Mucosa of stomach (tissue), 1 donor: ENCODE data around the gene USP20.

Experiments
- H3K27me3 ChIP-seq: one replicate; pipeline ENCODE4 v1.7.0; 2013; ENCODE audit warnings: mild to moderate bottlenecking, low read length; ENCODE audit not compliant: control insufficient read depth, insufficient read depth
- H3K36me3 ChIP-seq: one replicate; pipeline ENCODE4 v1.7.0; 2013; ENCODE audit warnings: low read length; ENCODE audit not compliant: control insufficient read depth, insufficient read depth
- H3K4me1 ChIP-seq: one replicate; pipeline ENCODE4 v1.7.0; 2013; ENCODE audit warnings: mild to moderate bottlenecking, low read length; ENCODE audit not compliant: control insufficient read depth, insufficient read depth
- H3K4me3 ChIP-seq: one replicate; pipeline ENCODE4 v1.7.0; 2013; ENCODE audit warnings: low read length
- H3K9ac ChIP-seq: one replicate; pipeline ENCODE4 v1.7.0; 2013; ENCODE audit warnings: mild to moderate bottlenecking, low read length, moderate library complexity
- H3K9me3 ChIP-seq: one replicate; pipeline ENCODE4 v1.7.0; 2013; ENCODE audit warnings: mild to moderate bottlenecking, low read length, moderate library complexity; ENCODE audit not compliant: control insufficient read depth
- donor health status: Pancreatic carcinoma.

USP20 gene

GRCh38 chr9:129848712-129849441, 13.6 kb downstream of the USP20 start:
- H3K9me3 ChIP-seq: no peaks in the 10 kb centered on the region
- H3K4me1 ChIP-seq: peaks cover 8% of the 10 kb centered on the region
- H3K36me3 ChIP-seq: peaks cover 6% of the 10 kb centered on the region
- H3K27me3 ChIP-seq: no peaks in the 10 kb centered on the region
- H3K9ac ChIP-seq: no peak overlapping the region
- H3K4me3 ChIP-seq: no peak overlapping the region

GRCh38 chr9:129849901-129850300, 14.6 kb downstream of the USP20 start:
- no peak overlapping the region for H3K9ac ChIP-seq
- H3K36me3 ChIP-seq: peaks cover 11% of the 10 kb centered on the region
- H3K9me3 ChIP-seq: no peaks in the 10 kb centered on the region
- H3K4me1 ChIP-seq: peaks cover 8% of the 10 kb centered on the region
- no peak overlapping the region for H3K4me3 ChIP-seq
- H3K27me3 ChIP-seq: no peaks in the 10 kb centered on the region

GRCh38 chr9:129850821-129851550, 15.7 kb downstream of the USP20 start:
- H3K9ac ChIP-seq: no peak overlapping the region
- H3K4me1 ChIP-seq: peaks cover 8% of the 10 kb centered on the region
- H3K36me3 ChIP-seq: peaks cover 11% of the 10 kb centered on the region
- no peak overlapping the region for H3K4me3 ChIP-seq
- H3K27me3 ChIP-seq: no peaks in the 10 kb centered on the region
- H3K9me3 ChIP-seq: no peaks in the 10 kb centered on the region

GRCh38 chr9:129851821-129852220, 16.6 kb downstream of the USP20 start:
- H3K36me3 ChIP-seq: peaks cover 16% of the 10 kb centered on the region

GRCh38 chr9:129852579-129852978, 17.3 kb downstream of the USP20 start:
- no peak overlapping the region for H3K4me3 ChIP-seq
- H3K4me1 ChIP-seq: peaks cover 8% of the 10 kb centered on the region
- H3K36me3 ChIP-seq: peaks cover 16% of the 10 kb centered on the region
- no peaks in the 10 kb centered on the region for H3K27me3 ChIP-seq
- no peak overlapping the region for H3K9ac ChIP-seq
- H3K9me3 ChIP-seq: no peaks in the 10 kb centered on the region

More at GRCh38 chr9:129851821-129852220, 16.6 kb downstream of the USP20 start:
- no peak overlapping the region for H3K4me3 ChIP-seq
- no peak overlapping the region for H3K9ac ChIP-seq
- H3K27me3 ChIP-seq: no peaks in the 10 kb centered on the region
- no peaks in the 10 kb centered on the region for H3K9me3 ChIP-seq
- peaks cover 8% of the 10 kb centered on the region for H3K4me1 ChIP-seq

GRCh38 chr9:129853614-129854013, 18.4 kb downstream of the USP20 start:
- Histone ChIP-seq H3K9me3 (no peaks in the 10 kb centered on the region), H3K4me3 (no peak overlapping the region), H3K9ac (no peak overlapping the region), H3K36me3 (peaks cover 23% of the 10 kb centered on the region), H3K4me1 (peaks cover 8% of the 10 kb centered on the region), H3K27me3 (no peaks in the 10 kb centered on the region)

- Histone ChIP-seq H3K4me3 (no peak overlapping the region), H3K9ac (no peak overlapping the region), H3K4me1 (peaks cover 8% of the 10 kb centered on the region), H3K27me3 (no peaks in the 10 kb centered on the region), H3K9me3 (no peaks in the 10 kb centered on the region), H3K36me3 (peaks cover 27% of the 10 kb centered on the region)
Measured at GRCh38 chr9:129854588-129855110, 19.4 kb downstream of the USP20 start.

- H3K27me3 ChIP-seq: no peaks in the 10 kb centered on the region
- H3K36me3 ChIP-seq: peaks cover 31% of the 10 kb centered on the region
Measured at GRCh38 chr9:129857207-129857606, 21.9 kb downstream of the USP20 start.

GRCh38 chr9:129858167-129858962, 23.1 kb downstream of the USP20 start:
- no peaks in the 10 kb centered on the region for H3K4me1 ChIP-seq
- no peak overlapping the region for H3K9ac ChIP-seq
- H3K36me3 ChIP-seq: peaks cover 31% of the 10 kb centered on the region
- no peak overlapping the region for H3K4me3 ChIP-seq
- H3K9me3 ChIP-seq: no peaks in the 10 kb centered on the region
- H3K27me3 ChIP-seq: no peaks in the 10 kb centered on the region

More at GRCh38 chr9:129857207-129857606, 21.9 kb downstream of the USP20 start:
- Histone ChIP-seq H3K9ac (no peak overlapping the region), H3K4me3 (no peak overlapping the region), H3K9me3 (no peaks in the 10 kb centered on the region), H3K4me1 (peaks cover 7% of the 10 kb centered on the region)

GRCh38 chr9:129860653-129861446, 25.6 kb downstream of the USP20 start:
- H3K9ac ChIP-seq: no peak overlapping the region
- H3K9me3 ChIP-seq: no peaks in the 10 kb centered on the region
- H3K4me3 ChIP-seq: no peak overlapping the region
- no peaks in the 10 kb centered on the region for H3K27me3 ChIP-seq
- peaks cover 25% of the 10 kb centered on the region for H3K36me3 ChIP-seq
- no peaks in the 10 kb centered on the region for H3K4me1 ChIP-seq

GRCh38 chr9:129861447-129861827, 26.2 kb downstream of the USP20 start:
- peaks cover 25% of the 10 kb centered on the region for H3K36me3 ChIP-seq
- H3K9ac ChIP-seq: no peak overlapping the region
- no peak overlapping the region for H3K4me3 ChIP-seq
- no peaks in the 10 kb centered on the region for H3K9me3 ChIP-seq
- H3K4me1 ChIP-seq: no peaks in the 10 kb centered on the region
- no peaks in the 10 kb centered on the region for H3K27me3 ChIP-seq
